Measurements from ENCODE around the gene PALM2AKAP2.

PALM2AKAP2 gene

DNA sequence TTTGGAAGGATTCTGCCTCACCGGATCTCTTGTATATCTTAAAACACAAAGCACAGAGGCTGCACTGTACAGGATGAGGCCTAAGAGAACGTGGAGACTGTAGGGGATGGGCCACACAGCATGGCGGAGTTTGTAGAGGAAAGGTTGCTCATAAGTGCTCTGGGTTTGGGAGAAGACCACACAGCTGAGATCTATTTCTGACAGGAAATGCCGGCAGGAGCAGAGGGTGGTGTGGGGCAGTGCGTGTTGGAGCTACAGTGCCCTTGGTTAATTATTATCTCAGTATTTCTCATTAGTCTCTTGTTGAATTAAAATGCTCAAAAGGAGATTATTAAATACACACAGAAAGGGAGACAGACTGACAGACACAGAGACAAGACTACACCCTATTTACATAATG is 9.6 kb downstream of the PALM2AKAP2 start:
- no peak for TF ChIP-seq GATA2 (IDR thresholded peaks at IDR 0.05; ENCODE audit: low read depth, low read length)
- TF ChIP-seq GATA3 (IDR thresholded peaks at IDR 0.05; ENCODE audit: low read depth, low read length), result no peak

GRCh38 chr9:109789971-109790370 is 10.0 kb downstream of the PALM2AKAP2 start:
- TF ChIP-seq GATA2 (IDR thresholded peaks at IDR 0.05; ENCODE audit: low read depth, low read length) (no peak), GATA3 (IDR thresholded peaks at IDR 0.05; ENCODE audit: low read depth, low read length) (no peak)

- TF ChIP-seq GATA3 (IDR thresholded peaks at IDR 0.05; ENCODE audit: low read depth, low read length) (no peak), GATA2 (IDR thresholded peaks at IDR 0.05; ENCODE audit: low read depth, low read length) (no peak)
Observed at GRCh38 chr9:109791003-109791677, 11.1 kb downstream of the PALM2AKAP2 start.

DNA sequence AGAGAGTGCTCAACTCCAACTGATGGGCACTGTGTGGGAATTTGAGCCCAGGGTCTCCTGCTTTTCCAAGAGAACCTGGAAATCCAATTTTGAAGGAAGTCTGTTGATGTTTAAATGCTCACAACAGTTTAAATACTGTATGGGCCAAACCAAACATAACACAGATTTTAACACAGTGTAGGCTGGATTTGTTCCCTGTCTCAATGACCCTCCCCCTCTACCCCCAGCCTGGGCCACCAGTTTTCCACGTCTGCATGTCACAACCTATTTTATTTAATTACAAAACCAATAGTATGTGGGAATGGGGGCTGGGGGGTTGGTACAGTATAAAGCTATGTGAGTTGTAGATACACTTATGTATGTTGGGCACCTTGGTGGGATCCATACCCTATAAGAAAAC is 11.7 kb downstream of the PALM2AKAP2 start:
- no peak for TF ChIP-seq GATA3 (IDR thresholded peaks at IDR 0.05; ENCODE audit: low read depth, low read length)
- TF ChIP-seq GATA2 (IDR thresholded peaks at IDR 0.05; ENCODE audit: low read depth, low read length), result no peak

DNA sequence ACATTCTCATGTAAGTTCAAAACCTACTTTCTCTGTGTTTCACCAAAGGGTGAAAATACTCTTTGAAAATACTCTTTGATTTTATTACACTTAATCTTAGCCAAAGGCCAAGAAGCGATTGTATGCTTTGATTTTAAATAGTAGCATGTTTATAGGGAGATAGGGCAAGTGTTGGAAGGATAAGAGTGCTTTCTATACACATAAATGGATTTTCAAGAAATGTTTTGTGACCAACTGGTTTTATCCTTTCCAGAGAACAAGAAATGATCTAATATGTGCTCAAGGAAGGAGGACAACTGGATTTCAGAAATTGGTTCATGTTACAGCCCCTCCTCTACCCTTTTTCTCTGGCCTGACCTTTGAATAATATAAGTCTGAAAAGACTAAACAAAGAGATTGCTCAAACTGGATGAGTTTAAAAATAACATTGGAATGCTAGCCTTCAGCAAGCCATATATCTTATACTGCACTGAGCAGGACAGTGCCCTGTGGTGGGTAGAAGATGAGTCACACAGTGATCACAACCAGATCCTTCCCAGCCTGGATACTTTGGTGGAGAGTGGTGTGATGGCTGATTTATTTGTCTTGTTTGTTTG is 13.1 kb downstream of the PALM2AKAP2 start:
- TF ChIP-seq GATA2 (IDR thresholded peaks at IDR 0.05; ENCODE audit: low read depth, low read length) (no peak), GATA3 (IDR thresholded peaks at IDR 0.05; ENCODE audit: low read depth, low read length) (no peak)

DNA sequence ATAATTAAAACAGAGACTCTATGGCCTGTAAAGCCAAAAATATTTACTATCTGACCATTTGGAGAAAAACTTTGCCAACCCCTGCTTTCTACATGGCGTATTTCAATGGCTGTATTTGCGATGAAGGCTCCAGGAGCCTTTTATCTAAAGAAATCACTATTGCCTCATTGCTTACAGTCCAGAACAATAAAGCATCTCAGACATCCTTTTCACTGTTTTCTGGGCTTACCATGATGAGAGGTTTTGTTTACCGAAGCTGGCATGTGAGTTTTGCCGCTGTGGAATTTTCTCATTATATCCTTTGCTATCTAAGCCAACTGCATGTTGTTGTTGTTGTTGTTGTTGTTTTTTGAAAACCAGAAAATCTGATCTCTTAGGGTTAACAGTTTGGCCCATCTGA is 13.9 kb downstream of the PALM2AKAP2 start:
- TF ChIP-seq GATA3 (IDR thresholded peaks at IDR 0.05; ENCODE audit: low read depth, low read length) (no peak), GATA2 (IDR thresholded peaks at IDR 0.05; ENCODE audit: low read depth, low read length) (no peak)

GRCh38 chr9:109794361-109795012 is 14.5 kb downstream of the PALM2AKAP2 start:
- TF ChIP-seq GATA3 (IDR thresholded peaks at IDR 0.05; ENCODE audit: low read depth, low read length) (no peak), GATA2 (IDR thresholded peaks at IDR 0.05; ENCODE audit: low read depth, low read length) (no peak)

DNA sequence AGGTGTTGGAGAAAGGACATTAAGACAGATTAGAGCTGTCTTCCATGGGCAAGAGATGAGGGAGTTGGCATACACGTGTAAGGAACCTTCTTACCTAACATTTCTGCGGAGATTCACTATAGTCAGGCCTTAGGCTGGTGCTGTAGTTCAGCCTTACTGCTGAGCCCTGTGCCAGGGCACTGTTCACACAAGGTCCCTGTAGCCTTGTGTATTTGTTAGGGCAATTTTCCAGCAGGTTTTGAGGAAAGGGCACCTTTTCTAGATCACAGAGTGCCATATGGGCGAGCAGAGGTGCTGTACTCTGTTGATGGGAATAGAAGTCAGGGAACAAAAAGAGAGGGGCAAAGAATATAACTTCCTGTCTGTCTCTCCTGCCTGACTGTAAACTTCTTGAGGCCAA is 15.6 kb downstream of the PALM2AKAP2 start:
- TF ChIP-seq GATA3 (IDR thresholded peaks at IDR 0.05; ENCODE audit: low read depth, low read length), result no peak

DNA sequence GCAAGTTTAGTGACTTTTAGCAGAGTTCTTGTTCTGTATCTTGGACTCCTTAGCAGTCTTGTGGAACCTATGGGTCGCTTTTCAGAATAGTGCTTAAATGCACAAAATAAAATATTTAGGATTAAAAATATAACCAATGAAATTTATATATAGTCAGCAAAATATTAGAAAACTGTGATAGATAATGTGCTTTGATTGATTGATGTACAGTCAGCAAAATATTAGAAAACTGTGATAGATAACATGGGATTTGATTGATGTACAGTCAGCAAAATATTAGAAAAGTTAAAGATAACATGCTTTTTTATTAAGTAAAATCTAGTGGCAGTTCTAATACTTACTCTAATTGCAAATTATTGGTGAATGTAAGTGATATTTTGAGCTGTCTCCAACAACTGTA is 16.1 kb downstream of the PALM2AKAP2 start:
- no peak for TF ChIP-seq GATA2 (IDR thresholded peaks at IDR 0.05; ENCODE audit: low read depth, low read length)
- no peak for TF ChIP-seq GATA3 (IDR thresholded peaks at IDR 0.05; ENCODE audit: low read depth, low read length)

DNA sequence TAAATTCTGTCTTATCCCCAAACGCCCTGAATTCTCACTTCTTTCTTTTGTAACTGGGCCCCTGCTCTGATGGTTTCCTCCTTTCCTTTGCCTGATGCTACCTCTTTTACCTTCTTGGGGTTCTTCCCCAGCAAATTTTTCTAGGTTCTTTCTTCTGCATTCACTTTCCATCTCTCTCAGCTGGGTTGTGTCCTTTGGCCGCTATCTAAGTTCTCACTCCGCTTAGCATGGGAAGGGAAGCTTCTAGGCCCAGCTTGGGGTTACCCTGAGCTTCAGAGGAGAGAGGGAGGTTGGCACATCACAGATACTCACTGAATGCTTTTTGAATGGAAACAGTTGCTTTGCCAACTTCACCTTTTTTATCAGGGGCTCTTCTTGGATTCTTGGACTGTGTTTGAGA is 17.0 kb downstream of the PALM2AKAP2 start:
- TF ChIP-seq GATA3 (IDR thresholded peaks at IDR 0.05; ENCODE audit: low read depth, low read length) (no peak), GATA2 (IDR thresholded peaks at IDR 0.05; ENCODE audit: low read depth, low read length) (no peak)

DNA sequence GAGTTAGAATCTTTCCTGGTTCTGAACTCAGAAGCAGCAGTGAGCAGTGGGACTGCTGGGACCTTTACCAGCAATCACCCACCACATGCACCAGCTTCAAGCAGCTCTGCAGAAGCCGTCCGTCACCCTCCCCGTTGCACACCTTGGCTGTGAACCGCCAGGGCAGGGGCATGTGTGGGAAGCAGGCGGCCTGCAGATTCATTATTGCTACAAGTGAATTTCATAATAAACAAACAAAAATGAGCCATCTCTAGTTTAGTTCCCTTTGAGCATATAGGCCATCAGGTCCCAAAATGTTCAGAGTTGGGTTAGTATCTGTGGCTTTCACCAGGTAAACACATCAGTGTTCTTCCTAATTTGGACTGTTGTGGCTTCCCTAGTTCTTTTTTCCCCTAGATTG is 17.5 kb downstream of the PALM2AKAP2 start:
- TF ChIP-seq GATA2 (IDR thresholded peaks at IDR 0.05; ENCODE audit: low read depth, low read length), result no peak
- no peak for TF ChIP-seq GATA3 (IDR thresholded peaks at IDR 0.05; ENCODE audit: low read depth, low read length)

- TF ChIP-seq GATA2 (IDR thresholded peaks at IDR 0.05; ENCODE audit: low read depth, low read length) (no peak), GATA3 (IDR thresholded peaks at IDR 0.05; ENCODE audit: low read depth, low read length) (no peak)
Observed at GRCh38 chr9:109799141-109799540, 19.1 kb downstream of the PALM2AKAP2 start.

- TF ChIP-seq GATA3 (IDR thresholded peaks at IDR 0.05; ENCODE audit: low read depth, low read length) (no peak), GATA2 (IDR thresholded peaks at IDR 0.05; ENCODE audit: low read depth, low read length) (no peak)
Observed at GRCh38 chr9:109799792-109800191, 19.8 kb downstream of the PALM2AKAP2 start.

DNA sequence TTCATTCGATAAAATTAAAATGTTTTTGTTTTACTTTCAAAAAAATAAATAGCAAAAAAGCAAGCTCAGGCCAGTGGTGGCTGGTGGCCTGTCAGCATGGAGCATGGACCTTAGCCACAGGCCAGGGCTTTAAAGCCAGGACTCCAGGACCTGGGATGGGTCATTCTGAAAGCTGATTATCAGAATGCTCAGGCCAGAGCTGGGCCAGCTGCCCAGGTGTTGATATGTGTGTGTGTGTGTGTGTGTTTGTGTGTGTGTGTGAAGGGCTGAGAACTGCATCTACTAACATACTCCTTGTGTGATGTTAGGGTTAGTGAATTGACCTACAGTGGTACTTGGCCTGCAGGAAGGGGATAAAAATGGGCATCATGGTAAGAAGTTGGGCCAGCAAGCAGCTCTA is 21.5 kb downstream of the PALM2AKAP2 start:
- TF ChIP-seq GATA3 (IDR thresholded peaks at IDR 0.05; ENCODE audit: low read depth, low read length) (no peak), GATA2 (IDR thresholded peaks at IDR 0.05; ENCODE audit: low read depth, low read length) (no peak)

DNA sequence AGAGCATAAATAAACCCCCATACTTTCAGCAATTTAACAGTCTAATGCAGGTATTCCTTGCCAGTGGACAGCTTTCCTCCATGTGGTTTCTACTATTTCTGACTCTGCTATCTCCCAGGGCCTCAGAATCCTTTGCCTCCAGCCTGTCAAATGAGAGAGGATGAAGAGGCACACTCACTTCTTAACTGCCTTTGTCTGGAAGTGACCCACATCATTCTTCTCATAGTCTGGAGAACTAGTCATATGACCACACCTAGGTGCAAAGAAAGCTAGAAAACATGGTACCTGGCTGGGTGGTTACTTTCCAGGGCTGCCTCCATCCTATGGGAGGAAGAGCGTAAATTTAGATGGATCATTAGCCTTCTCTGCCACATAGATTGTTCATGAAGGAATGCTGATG is 22.5 kb downstream of the PALM2AKAP2 start:
- TF ChIP-seq GATA2 (IDR thresholded peaks at IDR 0.05; ENCODE audit: low read depth, low read length) (no peak), GATA3 (IDR thresholded peaks at IDR 0.05; ENCODE audit: low read depth, low read length) (no peak)

All from SH-SY5Y (cell line).